ENCODE results near the gene TRAF3IP3.

The TRAF3IP3 gene

DNA sequence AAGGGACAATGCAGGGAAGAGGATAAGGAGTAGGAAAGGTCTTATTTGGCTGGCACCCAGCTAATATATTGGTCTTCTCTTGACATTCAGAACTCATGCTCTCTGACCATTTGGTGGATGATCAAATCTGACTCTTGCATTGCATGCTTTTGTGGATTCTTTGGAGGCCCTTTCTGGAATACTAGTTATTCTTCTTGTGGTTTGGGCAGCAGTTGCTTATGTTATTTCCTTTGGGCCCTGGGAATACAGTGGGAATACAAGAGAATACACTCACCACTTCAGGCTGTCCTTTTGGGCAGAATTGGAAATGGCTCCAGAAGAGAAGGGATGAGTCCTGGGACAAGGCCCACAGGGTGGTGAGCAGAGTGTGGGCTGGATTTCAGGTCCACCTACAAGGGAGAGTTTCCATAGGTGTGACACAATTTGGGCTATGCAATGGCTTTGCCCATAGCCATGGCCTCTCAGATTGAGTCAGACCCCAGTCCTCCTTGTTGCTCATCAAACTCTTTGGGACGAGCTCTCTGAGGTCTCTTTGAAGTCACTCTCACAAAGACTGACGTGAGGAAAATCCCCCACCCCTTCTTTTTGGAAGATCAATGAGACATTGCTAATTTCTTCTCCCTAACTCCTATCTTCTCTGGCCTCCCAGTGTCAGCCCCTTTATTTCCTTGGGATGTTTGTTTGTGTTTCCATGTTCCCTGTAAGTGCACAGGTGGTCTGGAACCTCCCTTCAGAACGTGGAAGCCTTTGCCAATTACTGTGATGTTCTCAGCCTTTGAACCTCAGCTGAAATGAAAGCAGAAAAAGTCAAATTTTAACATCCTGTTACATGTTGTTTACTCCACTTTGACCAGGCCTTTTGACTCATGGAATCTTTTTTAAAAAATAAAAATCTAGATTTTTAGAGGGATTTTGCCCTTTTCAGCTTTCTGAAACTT lies 31.8 kb upstream of the TRAF3IP3 start:
- no peak for DNase-seq
- Histone ChIP-seq H3K9me3 (replicated peaks; ENCODE audit: insufficient read depth, low read length) (no peaks in the 10 kb centered on the region), H3F3A (ENCODE audit: insufficient read depth, low read length) (no peaks in the 10 kb centered on the region), H4K20me1 (ENCODE audit: insufficient read depth, low read length) (no peaks in the 10 kb centered on the region), H3K4me2 (ENCODE audit: low read depth, low read length) (no peak overlapping the region), H3K27ac (ENCODE audit: low read length) (no peak overlapping the region), H3K79me2 (ENCODE audit: low read length) (no peaks in the 10 kb centered on the region), H3K9me2 (replicated peaks; ENCODE audit: insufficient read depth, low read length) (no peaks in the 10 kb centered on the region), H3K36me3 (replicated peaks; ENCODE audit: insufficient read depth, low read length) (no peaks in the 10 kb centered on the region), H3K9ac (ENCODE audit: low read length) (no peak overlapping the region), H3K4me3 (ENCODE audit: low read length) (no peak overlapping the region), H3K27me3 (replicated peaks; ENCODE audit: insufficient read depth, low read length) (no peaks in the 10 kb centered on the region), H2AFZ (ENCODE audit: low read length) (no peak overlapping the region), H3K4me1 (ENCODE audit: low read length) (no peaks in the 10 kb centered on the region)
- TF ChIP-seq, protein P1, sequence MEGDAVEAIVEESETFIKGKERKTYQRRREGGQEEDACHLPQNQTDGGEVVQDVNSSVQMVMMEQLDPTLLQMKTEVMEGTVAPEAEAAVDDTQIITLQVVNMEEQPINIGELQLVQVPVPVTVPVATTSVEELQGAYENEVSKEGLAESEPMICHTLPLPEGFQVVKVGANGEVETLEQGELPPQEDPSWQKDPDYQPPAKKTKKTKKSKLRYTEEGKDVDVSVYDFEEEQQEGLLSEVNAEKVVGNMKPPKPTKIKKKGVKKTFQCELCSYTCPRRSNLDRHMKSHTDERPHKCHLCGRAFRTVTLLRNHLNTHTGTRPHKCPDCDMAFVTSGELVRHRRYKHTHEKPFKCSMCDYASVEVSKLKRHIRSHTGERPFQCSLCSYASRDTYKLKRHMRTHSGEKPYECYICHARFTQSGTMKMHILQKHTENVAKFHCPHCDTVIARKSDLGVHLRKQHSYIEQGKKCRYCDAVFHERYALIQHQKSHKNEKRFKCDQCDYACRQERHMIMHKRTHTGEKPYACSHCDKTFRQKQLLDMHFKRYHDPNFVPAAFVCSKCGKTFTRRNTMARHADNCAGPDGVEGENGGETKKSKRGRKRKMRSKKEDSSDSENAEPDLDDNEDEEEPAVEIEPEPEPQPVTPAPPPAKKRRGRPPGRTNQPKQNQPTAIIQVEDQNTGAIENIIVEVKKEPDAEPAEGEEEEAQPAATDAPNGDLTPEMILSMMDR (IDR thresholded peaks at IDR 0.05; ENCODE audit: low read length), result no peak
- no peak for TF ChIP-seq EZH2phosphoT487 (IDR thresholded peaks at IDR 0.05; ENCODE audit: low read length)
- no peak for TF ChIP-seq EZH2 (optimal IDR thresholded peaks at IDR 0.05; ENCODE audit: low read depth, low read length)

DNA sequence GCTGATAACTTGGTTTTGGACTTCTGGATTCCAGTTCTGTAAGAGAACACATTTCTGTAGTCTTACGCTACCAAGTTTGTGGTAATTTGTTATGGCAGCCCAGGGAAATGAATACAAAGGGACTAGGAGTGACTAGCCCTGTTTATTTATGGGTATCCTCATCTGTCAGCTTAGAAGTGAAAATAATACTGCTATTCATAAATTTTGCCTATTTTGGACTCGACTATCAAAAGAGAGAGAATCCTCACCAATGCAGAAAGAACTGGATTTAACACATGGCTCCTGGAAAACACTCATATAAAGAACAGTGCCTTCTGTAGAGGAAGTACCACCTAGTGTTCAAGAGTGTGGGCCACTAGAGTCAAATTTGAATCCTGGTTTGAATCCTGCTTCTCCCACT lies 28.6 kb upstream of the TRAF3IP3 start:
- H3K27ac ChIP-seq (ENCODE audit: low read length), result no peak overlapping the region
- no peaks in the 10 kb centered on the region for H3F3A ChIP-seq (ENCODE audit: insufficient read depth, low read length)
- no peak overlapping the region for H3K9ac ChIP-seq (ENCODE audit: low read length)
- DNase-seq, result no peak
- H3K4me3 ChIP-seq (ENCODE audit: low read length), result no peak overlapping the region
- no peak overlapping the region for H3K4me2 ChIP-seq (ENCODE audit: low read depth, low read length)
- no peaks in the 10 kb centered on the region for H3K36me3 ChIP-seq (replicated peaks; ENCODE audit: insufficient read depth, low read length)
- no peaks in the 10 kb centered on the region for H3K9me2 ChIP-seq (replicated peaks; ENCODE audit: insufficient read depth, low read length)
- H2AFZ ChIP-seq (ENCODE audit: low read length), result no peak overlapping the region
- no peaks in the 10 kb centered on the region for H3K4me1 ChIP-seq (ENCODE audit: low read length)
- TF ChIP-seq EZH2phosphoT487 (IDR thresholded peaks at IDR 0.05; ENCODE audit: low read length) (no peak), EZH2 (optimal IDR thresholded peaks at IDR 0.05; ENCODE audit: low read depth, low read length) (no peak)
- TF ChIP-seq, protein P1 (IDR thresholded peaks at IDR 0.05; ENCODE audit: low read length), result no peak
- H3K27me3 ChIP-seq (replicated peaks; ENCODE audit: insufficient read depth, low read length), result no peaks in the 10 kb centered on the region
- no peaks in the 10 kb centered on the region for H3K9me3 ChIP-seq (replicated peaks; ENCODE audit: insufficient read depth, low read length)
- no peaks in the 10 kb centered on the region for H3K79me2 ChIP-seq (ENCODE audit: low read length)
- H4K20me1 ChIP-seq (ENCODE audit: insufficient read depth, low read length), result no peaks in the 10 kb centered on the region

DNA sequence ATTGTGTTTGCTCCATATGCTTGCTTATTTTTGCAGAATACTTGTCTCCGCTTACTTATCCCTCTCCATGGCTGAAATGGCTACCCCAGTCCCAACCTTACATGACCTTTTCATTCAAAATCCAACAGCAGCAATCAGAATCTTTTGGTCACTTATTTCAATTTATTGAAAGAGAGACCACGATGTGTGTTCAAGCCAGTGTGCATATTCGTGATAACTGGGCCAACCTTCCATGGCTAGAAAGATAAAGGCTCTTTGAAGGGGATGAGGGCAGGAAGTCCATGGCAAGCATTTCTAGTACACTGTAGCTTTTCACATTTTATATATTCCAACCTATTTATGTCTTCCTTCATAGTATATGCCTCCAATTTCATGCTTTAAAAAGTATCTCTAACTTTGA lies 28.1 kb upstream of the TRAF3IP3 start:
- Histone ChIP-seq H3K36me3 (replicated peaks; ENCODE audit: insufficient read depth, low read length) (no peaks in the 10 kb centered on the region), H3K9ac (ENCODE audit: low read length) (no peak overlapping the region), H3K4me1 (ENCODE audit: low read length) (no peaks in the 10 kb centered on the region), H3K4me2 (ENCODE audit: low read depth, low read length) (no peak overlapping the region), H3K79me2 (ENCODE audit: low read length) (no peaks in the 10 kb centered on the region), H2AFZ (ENCODE audit: low read length) (no peak overlapping the region), H3F3A (ENCODE audit: insufficient read depth, low read length) (no peaks in the 10 kb centered on the region), H3K27me3 (replicated peaks; ENCODE audit: insufficient read depth, low read length) (no peaks in the 10 kb centered on the region), H3K9me3 (replicated peaks; ENCODE audit: insufficient read depth, low read length) (no peaks in the 10 kb centered on the region), H3K9me2 (replicated peaks; ENCODE audit: insufficient read depth, low read length) (no peaks in the 10 kb centered on the region), H3K4me3 (ENCODE audit: low read length) (no peak overlapping the region), H4K20me1 (ENCODE audit: insufficient read depth, low read length) (no peaks in the 10 kb centered on the region), H3K27ac (ENCODE audit: low read length) (no peak overlapping the region)
- DNase-seq, result no peak
- TF ChIP-seq EZH2phosphoT487 (IDR thresholded peaks at IDR 0.05; ENCODE audit: low read length) (no peak), EZH2 (optimal IDR thresholded peaks at IDR 0.05; ENCODE audit: low read depth, low read length) (no peak)

DNA sequence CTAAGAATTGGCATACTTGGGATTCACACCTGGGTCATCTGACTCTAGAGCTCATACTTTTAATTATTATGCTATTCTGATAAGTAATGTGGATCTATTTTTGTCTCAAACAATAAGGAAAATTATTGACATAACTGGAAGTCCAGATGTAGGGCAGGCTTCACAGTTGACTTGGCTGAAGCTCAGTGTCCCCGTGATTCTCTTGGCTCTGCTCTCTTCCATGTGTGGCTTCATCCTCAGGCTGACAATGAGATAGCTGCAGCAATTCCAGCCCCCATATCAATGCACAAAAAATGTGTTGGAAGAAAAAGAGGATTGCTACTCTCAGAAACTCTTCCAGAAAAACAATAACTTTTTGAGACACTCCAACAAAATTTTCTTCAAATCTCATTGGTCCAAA lies 27.4 kb upstream of the TRAF3IP3 start:
- TF ChIP-seq, protein P1 (IDR thresholded peaks at IDR 0.05; ENCODE audit: low read length), result no peak
- TF ChIP-seq EZH2 (optimal IDR thresholded peaks at IDR 0.05; ENCODE audit: low read depth, low read length), result no peak
- no peak for TF ChIP-seq EZH2phosphoT487 (IDR thresholded peaks at IDR 0.05; ENCODE audit: low read length)
- H3K4me1 ChIP-seq (ENCODE audit: low read length), result no peaks in the 10 kb centered on the region
- H3K9ac ChIP-seq (ENCODE audit: low read length), result no peak overlapping the region
- H3K27ac ChIP-seq (ENCODE audit: low read length), result no peak overlapping the region
- no peaks in the 10 kb centered on the region for H3F3A ChIP-seq (ENCODE audit: insufficient read depth, low read length)
- H4K20me1 ChIP-seq (ENCODE audit: insufficient read depth, low read length), result no peaks in the 10 kb centered on the region
- no peaks in the 10 kb centered on the region for H3K9me3 ChIP-seq (replicated peaks; ENCODE audit: insufficient read depth, low read length)
- H3K27me3 ChIP-seq (replicated peaks; ENCODE audit: insufficient read depth, low read length), result no peaks in the 10 kb centered on the region
- no peak for DNase-seq
- no peak overlapping the region for H3K4me3 ChIP-seq (ENCODE audit: low read length)
- no peaks in the 10 kb centered on the region for H3K79me2 ChIP-seq (ENCODE audit: low read length)
- no peaks in the 10 kb centered on the region for H3K36me3 ChIP-seq (replicated peaks; ENCODE audit: insufficient read depth, low read length)
- H2AFZ ChIP-seq (ENCODE audit: low read length), result no peak overlapping the region
- H3K9me2 ChIP-seq (replicated peaks; ENCODE audit: insufficient read depth, low read length), result no peaks in the 10 kb centered on the region
- no peak overlapping the region for H3K4me2 ChIP-seq (ENCODE audit: low read depth, low read length)
